HepG2 (cell line): ENCODE results near the gene APOM. TPM values are rescaled to one million over a fixed set of nuclear protein-coding genes. Genes with fewer than 3 reads are reported as not detected.

ENCODE experiments used
- BORCS8-MEF2B ChIP-seq: sonication (generic); formaldehyde crosslinking; IDR thresholded peaks from 2 replicates; pipeline ENCODE4 v1.8.0; 2022; ENCODE audit warnings: mild to moderate bottlenecking, missing genetic modification reagents
- HMGA1 ChIP-seq: sonication (generic); formaldehyde crosslinking; conservative IDR thresholded peaks from 2 replicates; pipeline ENCODE4 v1.4.0; 2020; ENCODE audit warnings: missing genetic modification reagents
- HOXA9 ChIP-seq: sonication (generic); formaldehyde crosslinking; IDR thresholded peaks from 2 replicates; pipeline ENCODE4 v1.8.1; 2022; ENCODE audit warnings: missing genetic modification reagents, mild to moderate bottlenecking, moderate library complexity, borderline replicate concordance
- MAFG ChIP-seq: sonication (generic); formaldehyde crosslinking; IDR thresholded peaks from 2 replicates; pipeline ENCODE4 v1.5.1; 2020; ENCODE audit warnings: mild to moderate bottlenecking, missing genetic modification reagents
- NCOA2 ChIP-seq: sonication (generic); formaldehyde crosslinking; IDR thresholded peaks from 2 replicates; pipeline ENCODE4 v1.8.0; 2022; ENCODE audit warnings: inconsistent platforms
- NFRKB ChIP-seq: fragments of 450-650 bp; IDR thresholded peaks from 2 replicates; pipeline ENCODE4 v1.6.1; 2017
- PCBP2 ChIP-seq: fragments of 200-400 bp; formaldehyde crosslinking; optimal IDR thresholded peaks from 2 replicates; pipeline ENCODE3; 2018; ENCODE audit warnings: low read length, low read depth; ENCODE audit not compliant: poor library complexity, severe bottlenecking
- STAT5B ChIP-seq: sonication (generic); formaldehyde crosslinking; IDR thresholded peaks from 2 replicates; pipeline ENCODE4 v1.4.0; 2020; ENCODE audit warnings: missing genetic modification reagents
- TCF7L2 ChIP-seq: IDR thresholded peaks from 2 replicates; pipeline ENCODE4 v1.6.1; 2011; ENCODE audit warnings: mild to moderate bottlenecking, low read depth, low read length, moderate library complexity
- ZBTB37 ChIP-seq: sonication (generic); formaldehyde crosslinking; IDR thresholded peaks from 2 replicates; pipeline ENCODE4 v1.4.0; 2020; ENCODE audit warnings: mild to moderate bottlenecking, missing genetic modification reagents
- ZNF446 ChIP-seq: sonication (generic); formaldehyde crosslinking; IDR thresholded peaks from 2 replicates; pipeline ENCODE4 v1.5.0; 2020; ENCODE audit warnings: mild to moderate bottlenecking, missing genetic modification reagents
- ZNF501 ChIP-seq: sonication (generic); formaldehyde crosslinking; IDR thresholded peaks from 2 replicates; pipeline ENCODE4 v1.5.1; 2020; ENCODE audit warnings: mild to moderate bottlenecking, moderate library complexity, missing genetic modification reagents
- ZNF563 ChIP-seq: sonication (generic); formaldehyde crosslinking; IDR thresholded peaks from 2 replicates; pipeline ENCODE4 v1.8.0; 2022; ENCODE audit warnings: mild to moderate bottlenecking, moderate library complexity, missing genetic modification reagents
- ZNF574 ChIP-seq: sonication (generic); formaldehyde crosslinking; IDR thresholded peaks from 2 replicates; pipeline ENCODE4 v1.4.0; 2020; ENCODE audit warnings: missing genetic modification reagents
- ZNF761 ChIP-seq: sonication (generic); formaldehyde crosslinking; conservative IDR thresholded peaks from 2 replicates; pipeline ENCODE4 v1.4.0; 2020; ENCODE audit warnings: mild to moderate bottlenecking, missing genetic modification reagents
- ZNF772 ChIP-seq: sonication (generic); formaldehyde crosslinking; IDR thresholded peaks from 2 replicates; pipeline ENCODE4 v1.5.0; 2020; ENCODE audit warnings: mild to moderate bottlenecking, missing genetic modification reagents
- ZSCAN30 ChIP-seq: sonication (generic); formaldehyde crosslinking; IDR thresholded peaks from 2 replicates; pipeline ENCODE4 v1.5.0; 2020; ENCODE audit warnings: mild to moderate bottlenecking, missing genetic modification reagents
- ZSCAN31 ChIP-seq: sonication (generic); formaldehyde crosslinking; IDR thresholded peaks from 2 replicates; pipeline ENCODE4 v1.5.0; 2020; ENCODE audit warnings: low read depth, mild to moderate bottlenecking, missing genetic modification reagents
- polyA plus RNA-seq, 8 experiments: library from polyadenylated mRNA; depleted of rRNA in 3 of 8; stranded (reverse) in 7 of 8; unstranded in 1 of 8; fragments of >200 nt; fragmentation: Illumina TruSeq in 4 of 8; extraction: Trizol in 4 of 8; gene quantifications; 2 replicates each; pipeline versions ENCODE4 v1.2.1 to v1.2.3, GENCODE V29; 2011 to 2016; ENCODE audit warnings: low read depth in 4 of 8, missing spikeins in 1 of 8, mixed read lengths in 1 of 8; ENCODE audit not compliant: insufficient read depth in 1 of 8
- total RNA-seq, 5 experiments: library from RNA; depleted of rRNA; stranded (reverse); fragments of >200 nt; fragmentation: Illumina TruSeq; extraction: Trizol; gene quantifications; 2 replicates each; pipeline ENCODE4 v1.2.3, GENCODE V29; 2016; ENCODE audit warnings: low read depth in 1 of 5
- TF ChIP-seq, protein P1 (sequence below): sonication (generic); formaldehyde crosslinking; IDR thresholded peaks from 2 replicates; pipeline ENCODE4 v1.5.0; 2020; ENCODE audit warnings: mild to moderate bottlenecking, missing genetic modification reagents
- TF ChIP-seq, protein P2 (sequence below): sonication (generic); formaldehyde crosslinking; conservative IDR thresholded peaks from 2 replicates; pipeline ENCODE4 v1.4.0; 2020; ENCODE audit warnings: missing genetic modification reagents
- TF ChIP-seq, protein P3 (sequence below): sonication (generic); formaldehyde crosslinking; IDR thresholded peaks from 2 replicates; pipeline ENCODE4 v1.5.0; 2020; ENCODE audit warnings: missing genetic modification reagents

Gene APOM
- total and polyA plus RNA-seq, 2 of the 13 experiments (the other 11 are each of a cell fraction or from before 2014, with no cell fraction given): 98.2 to 1,140 TPM

DNA sequence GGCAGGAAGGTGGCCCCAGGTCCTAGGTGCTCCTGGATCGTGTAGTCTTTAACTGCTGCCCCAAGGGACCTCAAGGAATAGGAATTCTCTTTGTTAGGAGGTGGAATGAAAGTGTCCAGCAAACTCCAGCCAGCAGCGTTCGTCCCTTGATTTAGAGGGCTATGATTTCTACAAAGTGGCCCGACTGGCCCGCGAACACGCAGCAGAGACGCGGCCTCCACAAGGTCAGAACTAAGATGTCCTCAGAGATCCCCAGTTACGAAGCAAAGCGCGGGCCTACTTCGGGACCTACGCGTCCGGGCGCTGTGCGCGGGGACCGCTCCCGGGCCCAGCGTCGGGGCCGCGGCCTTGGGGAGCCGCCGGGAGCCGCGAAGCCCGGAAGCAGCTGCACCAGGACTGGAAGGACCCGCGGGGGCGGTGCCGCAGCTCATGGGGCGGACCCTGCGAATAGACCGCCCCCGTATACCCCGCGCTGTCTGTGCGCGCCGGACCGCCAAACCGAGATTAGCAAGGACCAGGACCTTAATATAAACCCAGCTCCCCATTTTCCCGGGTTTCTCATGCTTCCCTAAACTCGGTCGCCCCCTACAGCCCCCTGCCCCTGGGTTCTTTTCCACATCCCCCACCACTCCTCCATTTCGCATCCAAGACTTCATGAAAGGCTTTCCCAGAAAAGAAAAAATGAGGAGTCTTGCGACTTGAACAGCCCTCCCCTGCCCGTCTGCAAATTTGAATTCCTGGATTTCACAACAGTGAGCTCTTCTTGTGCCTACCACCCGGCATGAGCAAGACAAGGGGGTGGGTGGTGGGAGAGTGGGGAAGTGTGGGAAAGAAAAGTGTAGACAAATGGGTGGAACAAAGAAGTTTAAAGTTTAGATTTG, 4.9 kb downstream of the APOM start, which contains the start of gene C6orf47 (continued):
- TF ChIP-seq ZNF446 (CRISPR knock-in tag): no peak; the same call in none of the 2 replicates
- TF ChIP-seq TCF7L2: no peak
- TF ChIP-seq ZSCAN31: peak; percentile 84; the same call in 1 of the 2 replicates
- peak; percentile 79 for TF ChIP-seq PCBP2
- peak; percentile 81 for TF ChIP-seq ZNF761
- no peak for TF ChIP-seq MAFG (CRISPR knock-in tag)
- TF ChIP-seq, protein P1, sequence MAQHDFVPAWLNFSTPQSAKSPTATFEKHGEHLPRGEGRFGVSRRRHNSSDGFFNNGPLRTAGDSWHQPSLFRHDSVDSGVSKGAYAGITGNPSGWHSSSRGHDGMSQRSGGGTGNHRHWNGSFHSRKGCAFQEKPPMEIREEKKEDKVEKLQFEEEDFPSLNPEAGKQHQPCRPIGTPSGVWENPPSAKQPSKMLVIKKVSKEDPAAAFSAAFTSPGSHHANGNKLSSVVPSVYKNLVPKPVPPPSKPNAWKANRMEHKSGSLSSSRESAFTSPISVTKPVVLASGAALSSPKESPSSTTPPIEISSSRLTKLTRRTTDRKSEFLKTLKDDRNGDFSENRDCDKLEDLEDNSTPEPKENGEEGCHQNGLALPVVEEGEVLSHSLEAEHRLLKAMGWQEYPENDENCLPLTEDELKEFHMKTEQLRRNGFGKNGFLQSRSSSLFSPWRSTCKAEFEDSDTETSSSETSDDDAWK (CRISPR knock-in tag): no peak
- peak; percentile 94 for TF ChIP-seq ZNF501 (CRISPR knock-in tag)
- TF ChIP-seq NCOA2 (CRISPR knock-in tag): no peak; the same call in 1 of the 2 replicates
- no peak for TF ChIP-seq NFRKB
- peak; percentile 88 for TF ChIP-seq ZNF574 (CRISPR knock-in tag)
- peak; percentile 84 for TF ChIP-seq BORCS8-MEF2B (CRISPR knock-in tag)
- TF ChIP-seq ZNF563 (CRISPR knock-in tag): peak; percentile 70
- no peak for TF ChIP-seq ZSCAN30
- no peak for TF ChIP-seq ZBTB37
- no peak; the same call in 1 of the 2 replicates for TF ChIP-seq ZNF772 (CRISPR knock-in tag)
- TF ChIP-seq, protein P2, sequence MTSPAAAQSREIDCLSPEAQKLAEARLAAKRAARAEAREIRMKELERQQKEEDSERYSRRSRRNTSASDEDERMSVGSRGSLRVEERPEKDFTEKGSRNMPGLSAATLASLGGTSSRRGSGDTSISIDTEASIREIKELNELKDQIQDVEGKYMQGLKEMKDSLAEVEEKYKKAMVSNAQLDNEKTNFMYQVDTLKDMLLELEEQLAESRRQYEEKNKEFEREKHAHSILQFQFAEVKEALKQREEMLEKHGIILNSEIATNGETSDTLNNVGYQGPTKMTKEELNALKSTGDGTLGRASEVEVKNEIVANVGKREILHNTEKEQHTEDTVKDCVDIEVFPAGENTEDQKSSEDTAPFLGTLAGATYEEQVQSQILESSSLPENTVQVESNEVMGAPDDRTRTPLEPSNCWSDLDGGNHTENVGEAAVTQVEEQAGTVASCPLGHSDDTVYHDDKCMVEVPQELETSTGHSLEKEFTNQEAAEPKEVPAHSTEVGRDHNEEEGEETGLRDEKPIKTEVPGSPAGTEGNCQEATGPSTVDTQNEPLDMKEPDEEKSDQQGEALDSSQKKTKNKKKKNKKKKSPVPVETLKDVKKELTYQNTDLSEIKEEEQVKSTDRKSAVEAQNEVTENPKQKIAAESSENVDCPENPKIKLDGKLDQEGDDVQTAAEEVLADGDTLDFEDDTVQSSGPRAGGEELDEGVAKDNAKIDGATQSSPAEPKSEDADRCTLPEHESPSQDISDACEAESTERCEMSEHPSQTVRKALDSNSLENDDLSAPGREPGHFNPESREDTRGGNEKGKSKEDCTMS: no peak
- TF ChIP-seq HMGA1 (CRISPR knock-in tag): no peak
- TF ChIP-seq, protein P3, sequence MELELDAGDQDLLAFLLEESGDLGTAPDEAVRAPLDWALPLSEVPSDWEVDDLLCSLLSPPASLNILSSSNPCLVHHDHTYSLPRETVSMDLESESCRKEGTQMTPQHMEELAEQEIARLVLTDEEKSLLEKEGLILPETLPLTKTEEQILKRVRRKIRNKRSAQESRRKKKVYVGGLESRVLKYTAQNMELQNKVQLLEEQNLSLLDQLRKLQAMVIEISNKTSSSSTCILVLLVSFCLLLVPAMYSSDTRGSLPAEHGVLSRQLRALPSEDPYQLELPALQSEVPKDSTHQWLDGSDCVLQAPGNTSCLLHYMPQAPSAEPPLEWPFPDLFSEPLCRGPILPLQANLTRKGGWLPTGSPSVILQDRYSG (CRISPR knock-in tag): peak; percentile 91
- TF ChIP-seq HOXA9: no peak
- TF ChIP-seq STAT5B (CRISPR knock-in tag): peak; percentile 76; the same call in 1 of the 2 replicates
